ENCODE measurements around the gene TBX20.

TBX20 gene

GRCh38 chr7:35285799-35286198, 31.9 kb upstream of the TBX20 start:
- H3K79me2 ChIP-seq (ENCODE audit: low read length): no peaks in the 10 kb centered on the region
- H3K27me3 ChIP-seq (ENCODE audit: low read depth, low read length): peaks cover 30% of the 10 kb centered on the region
- no peak overlapping the region for H2AFZ ChIP-seq (ENCODE audit: low read depth, low read length)
- no peak overlapping the region for H3K4me2 ChIP-seq (ENCODE audit: low read length)
- no peak for TF ChIP-seq EZH2phosphoT487 (IDR thresholded peaks at IDR 0.05; ENCODE audit: low read depth)
- H4K20me1 ChIP-seq (ENCODE audit: insufficient read depth, low read length): no peaks in the 10 kb centered on the region
- H3K4me1 ChIP-seq (ENCODE audit: low read length): no peaks in the 10 kb centered on the region
- no peak overlapping the region for H3K27ac ChIP-seq (ENCODE audit: low read length)
- no peaks in the 10 kb centered on the region for H3K36me3 ChIP-seq (replicated peaks; ENCODE audit: low read depth, low read length)
- H3K9ac ChIP-seq (ENCODE audit: low read length): no peak overlapping the region
- no peak overlapping the region for H3K4me3 ChIP-seq (ENCODE audit: low read length)
- H3K9me3 ChIP-seq (ENCODE audit: insufficient read depth, low read length): no peaks in the 10 kb centered on the region

GRCh38 chr7:35280902-35281301, 27.0 kb upstream of the TBX20 start:
- H3K27ac ChIP-seq (ENCODE audit: low read length): no peak overlapping the region
- H3K36me3 ChIP-seq (replicated peaks; ENCODE audit: low read depth, low read length): no peaks in the 10 kb centered on the region
- H3K4me3 ChIP-seq (ENCODE audit: low read length): no peak overlapping the region
- no peak overlapping the region for H3K4me2 ChIP-seq (ENCODE audit: low read length)
- H4K20me1 ChIP-seq (ENCODE audit: insufficient read depth, low read length): no peaks in the 10 kb centered on the region
- H3K9me3 ChIP-seq (ENCODE audit: insufficient read depth, low read length): no peaks in the 10 kb centered on the region
- no peak overlapping the region for H2AFZ ChIP-seq (ENCODE audit: low read depth, low read length)
- peaks cover 17% of the 10 kb centered on the region; the same call in 1 of the 2 replicates for H3K27me3 ChIP-seq (ENCODE audit: low read depth, low read length)
- TF ChIP-seq EZH2phosphoT487 (IDR thresholded peaks at IDR 0.05; ENCODE audit: low read depth): no peak
- TF ChIP-seq CTCF (IDR thresholded peaks at IDR 0.05; ENCODE audit: low read depth, low read length): no peak
- no peak overlapping the region for H3K9ac ChIP-seq (ENCODE audit: low read length)
- no peaks in the 10 kb centered on the region for H3K4me1 ChIP-seq (ENCODE audit: low read length)
- H3K79me2 ChIP-seq (ENCODE audit: low read length): no peaks in the 10 kb centered on the region

GRCh38 chr7:35277359-35277758, 23.5 kb upstream of the TBX20 start:
- no peaks in the 10 kb centered on the region for H3K36me3 ChIP-seq (replicated peaks; ENCODE audit: low read depth, low read length)
- no peak for TF ChIP-seq CTCF (IDR thresholded peaks at IDR 0.05; ENCODE audit: low read depth, low read length)
- no peak for TF ChIP-seq EZH2phosphoT487 (IDR thresholded peaks at IDR 0.05; ENCODE audit: low read depth)
- no peak overlapping the region for H3K4me3 ChIP-seq (ENCODE audit: low read length)
- no peaks in the 10 kb centered on the region for H3K79me2 ChIP-seq (ENCODE audit: low read length)
- no peaks in the 10 kb centered on the region for H3K9me3 ChIP-seq (ENCODE audit: insufficient read depth, low read length)
- no peaks in the 10 kb centered on the region for H3K4me1 ChIP-seq (ENCODE audit: low read length)
- no peak overlapping the region for H3K27ac ChIP-seq (ENCODE audit: low read length)
- no peaks in the 10 kb centered on the region for H4K20me1 ChIP-seq (ENCODE audit: insufficient read depth, low read length)
- no peak overlapping the region for H2AFZ ChIP-seq (ENCODE audit: low read depth, low read length)
- no peak overlapping the region for H3K4me2 ChIP-seq (ENCODE audit: low read length)
- no peak overlapping the region for H3K9ac ChIP-seq (ENCODE audit: low read length)
- peaks cover 11% of the 10 kb centered on the region; the same call in 1 of the 2 replicates for H3K27me3 ChIP-seq (ENCODE audit: low read depth, low read length)

GRCh38 chr7:35272246-35272645, 18.3 kb upstream of the TBX20 start:
- no peak overlapping the region for H3K27ac ChIP-seq (ENCODE audit: low read length)
- no peak overlapping the region for H3K4me3 ChIP-seq (ENCODE audit: low read length)
- H3K79me2 ChIP-seq (ENCODE audit: low read length): no peaks in the 10 kb centered on the region
- no peak overlapping the region for H2AFZ ChIP-seq (ENCODE audit: low read depth, low read length)
- no peaks in the 10 kb centered on the region for H3K36me3 ChIP-seq (replicated peaks; ENCODE audit: low read depth, low read length)
- H3K4me1 ChIP-seq (ENCODE audit: low read length): no peaks in the 10 kb centered on the region
- no peaks in the 10 kb centered on the region for H4K20me1 ChIP-seq (ENCODE audit: insufficient read depth, low read length)
- no peaks in the 10 kb centered on the region for H3K9me3 ChIP-seq (ENCODE audit: insufficient read depth, low read length)
- H3K9ac ChIP-seq (ENCODE audit: low read length): no peak overlapping the region
- H3K27me3 ChIP-seq (ENCODE audit: low read depth, low read length): peaks cover 12% of the 10 kb centered on the region; the same call in 1 of the 2 replicates
- no peak for TF ChIP-seq CTCF (IDR thresholded peaks at IDR 0.05; ENCODE audit: low read depth, low read length)
- TF ChIP-seq EZH2phosphoT487 (IDR thresholded peaks at IDR 0.05; ENCODE audit: low read depth): no peak
- H3K4me2 ChIP-seq (ENCODE audit: low read length): no peak overlapping the region

GRCh38 chr7:35268953-35269352, 15.1 kb upstream of the TBX20 start:
- Histone ChIP-seq H3K27ac (ENCODE audit: low read length) (no peak overlapping the region), H4K20me1 (ENCODE audit: insufficient read depth, low read length) (no peaks in the 10 kb centered on the region), H3K79me2 (ENCODE audit: low read length) (no peaks in the 10 kb centered on the region), H3K4me1 (ENCODE audit: low read length) (no peaks in the 10 kb centered on the region), H2AFZ (ENCODE audit: low read depth, low read length) (no peak overlapping the region), H3K4me2 (ENCODE audit: low read length) (no peak overlapping the region), H3K36me3 (replicated peaks; ENCODE audit: low read depth, low read length) (no peaks in the 10 kb centered on the region), H3K4me3 (ENCODE audit: low read length) (no peak overlapping the region), H3K9me3 (ENCODE audit: insufficient read depth, low read length) (no peaks in the 10 kb centered on the region), H3K9ac (ENCODE audit: low read length) (no peak overlapping the region), H3K27me3 (ENCODE audit: low read depth, low read length) (peaks cover 16% of the 10 kb centered on the region; the same call in 1 of the 2 replicates)
- TF ChIP-seq CTCF (IDR thresholded peaks at IDR 0.05; ENCODE audit: low read depth, low read length) (no peak), EZH2phosphoT487 (IDR thresholded peaks at IDR 0.05; ENCODE audit: low read depth) (no peak)

Measured in OCI-LY3 (cell line).